WTC11 (cell line): ENCODE results near the gene MALSU1. TPM values are rescaled to one million over a fixed set of nuclear protein-coding genes. Genes with fewer than 3 reads are reported as not detected.

Source experiments
- ATAC-seq: fragments of 200-7000 bp; cut with Tn5 transposase; 2 replicates; pipeline ENCODE4 v1.10.0; 2021; ENCODE audit warnings: mild to moderate bottlenecking, moderate library complexity
- CTCF ChIA-PET: fragments of 300-600 bp; sonication (Branson Sonifier 250); formaldehyde crosslinking; loops from one replicate; lab custom pipeline; 2021; ENCODE audit warnings: antibody characterized with exemption; lab: Charles Lee
- POLR2A ChIA-PET: fragments of 350-600 bp; sonication (Branson Sonifier 250); formaldehyde crosslinking; loops from one replicate; lab custom pipeline; 2021; ENCODE audit warnings: antibody characterized with exemption; lab: Charles Lee
- DNase-seq: peaks from one replicate; pipeline ENCODE4 v3.0.0; 2021; ENCODE audit warnings: low spot score
- H3K27ac Mint-ChIP-seq: 2 replicates; pipeline ENCODE4 v1.8.0; 2021; ENCODE audit warnings: mixed read lengths
- H3K27me3 Mint-ChIP-seq: 2 replicates; pipeline ENCODE4 v1.8.0; 2021; ENCODE audit warnings: low read depth, mild to moderate bottlenecking, moderate library complexity, mixed read lengths
- H3K36me3 Mint-ChIP-seq: 2 replicates; pipeline ENCODE4 v1.8.0; 2021; ENCODE audit warnings: mixed read lengths
- H3K4me1 Mint-ChIP-seq: 2 replicates; pipeline ENCODE4 v1.8.0; 2022; ENCODE audit warnings: mixed read lengths
- H3K4me3 Mint-ChIP-seq: 2 replicates; pipeline ENCODE4 v1.8.0; 2021; ENCODE audit warnings: mild to moderate bottlenecking, moderate library complexity, mixed read lengths
- H3K9me3 Mint-ChIP-seq: 2 replicates; pipeline ENCODE4 v1.8.0; 2021; ENCODE audit warnings: mixed read lengths
- CBFB ChIP-seq: sonication (generic); formaldehyde crosslinking; IDR thresholded peaks from 2 replicates; pipeline ENCODE4 v1.8.1; 2022; ENCODE audit warnings: mild to moderate bottlenecking, low read depth, missing genetic modification reagents
- EMX1 ChIP-seq: fragments of 250-450 bp; sonication (Bioruptor Pico); IDR thresholded peaks from 2 replicates; pipeline ENCODE4 v1.8.0; 2021; ENCODE audit warnings: mild to moderate bottlenecking
- FOXJ3 ChIP-seq: sonication (generic); formaldehyde crosslinking; IDR thresholded peaks from 2 replicates; pipeline ENCODE4 v1.9.0; 2021; ENCODE audit warnings: missing genetic modification reagents, mild to moderate bottlenecking, borderline replicate concordance
- GABPB1 ChIP-seq: sonication (generic); formaldehyde crosslinking; IDR thresholded peaks from 2 replicates; pipeline ENCODE4 v1.8.1; 2023; ENCODE audit warnings: mild to moderate bottlenecking, missing genetic modification reagents
- MYBL2 ChIP-seq: sonication (generic); formaldehyde crosslinking; IDR thresholded peaks from 2 replicates; pipeline ENCODE4 v1.8.1; 2023; ENCODE audit warnings: mild to moderate bottlenecking, moderate library complexity, missing genetic modification reagents
- NFATC4 ChIP-seq: fragments of 250-450 bp; sonication (Bioruptor Pico); IDR thresholded peaks from 2 replicates; pipeline ENCODE4 v1.9.0; 2021; ENCODE audit warnings: mild to moderate bottlenecking
- NFE2L1 ChIP-seq: sonication (generic); formaldehyde crosslinking; IDR thresholded peaks from 2 replicates; pipeline ENCODE4 v1.8.1; 2023; ENCODE audit warnings: missing genetic modification reagents
- RELA ChIP-seq: sonication (generic); formaldehyde crosslinking; IDR thresholded peaks from 2 replicates; pipeline ENCODE4 v1.8.1; 2022; ENCODE audit warnings: missing genetic modification reagents, mild to moderate bottlenecking, borderline replicate concordance
- SMAD4 ChIP-seq: sonication (generic); formaldehyde crosslinking; IDR thresholded peaks from 2 replicates; pipeline ENCODE4 v1.8.0; 2022; ENCODE audit warnings: mild to moderate bottlenecking, missing genetic modification reagents
- SP1 ChIP-seq: sonication (generic); formaldehyde crosslinking; conservative IDR thresholded peaks from 2 replicates; pipeline ENCODE4 v1.8.1; 2022; ENCODE audit warnings: missing genetic modification reagents
- TEAD1 ChIP-seq: sonication (generic); formaldehyde crosslinking; IDR thresholded peaks from 2 replicates; pipeline ENCODE4 v1.8.0; 2022; ENCODE audit warnings: mild to moderate bottlenecking, missing genetic modification reagents
- ZNF138 ChIP-seq: sonication (generic); formaldehyde crosslinking; conservative IDR thresholded peaks from 2 replicates; pipeline ENCODE4 v1.8.1; 2022; ENCODE audit warnings: mild to moderate bottlenecking, moderate library complexity, missing genetic modification reagents
- ZNF219 ChIP-seq: sonication (generic); formaldehyde crosslinking; IDR thresholded peaks from 2 replicates; pipeline ENCODE4 v1.8.0; 2023; ENCODE audit warnings: missing genetic modification reagents, mild to moderate bottlenecking, borderline replicate concordance
- ZNF671 ChIP-seq: fragments of 250-450 bp; sonication (Bioruptor Pico); IDR thresholded peaks from 2 replicates; pipeline ENCODE4 v1.8.0; 2021; ENCODE audit warnings: mild to moderate bottlenecking
- total RNA-seq: library from RNA; stranded (reverse); gene quantifications from 3 replicates; pipeline ENCODE4 v1.2.3, GENCODE V29; 2021
- TF ChIP-seq, protein P1 (sequence below): sonication (generic); formaldehyde crosslinking; IDR thresholded peaks from 2 replicates; pipeline ENCODE4 v1.8.0; 2023; ENCODE audit warnings: mild to moderate bottlenecking, missing genetic modification reagents
- TF ChIP-seq, protein P2 (sequence below): fragments of 250-450 bp; sonication (Bioruptor Pico); IDR thresholded peaks from 2 replicates; pipeline ENCODE4 v2.1.2; 2022; ENCODE audit warnings: mild to moderate bottlenecking, moderate library complexity
- TF ChIP-seq, protein P3 (sequence below): fragments of 250-450 bp; sonication (Bioruptor Pico); IDR thresholded peaks from 2 replicates; pipeline ENCODE4 v1.9.0; 2021; ENCODE audit warnings: mild to moderate bottlenecking
- TF ChIP-seq, protein P4 (sequence below): sonication (generic); formaldehyde crosslinking; conservative IDR thresholded peaks from 2 replicates; pipeline ENCODE4 v1.8.1; 2022; ENCODE audit warnings: mild to moderate bottlenecking, missing genetic modification reagents
- TF ChIP-seq, protein P5 (sequence below): sonication (generic); formaldehyde crosslinking; IDR thresholded peaks from 2 replicates; pipeline ENCODE4 v1.8.0; 2022; ENCODE audit warnings: mild to moderate bottlenecking, missing genetic modification reagents
- TF ChIP-seq, protein P6 (sequence below): sonication (generic); formaldehyde crosslinking; IDR thresholded peaks from 2 replicates; pipeline ENCODE4 v1.8.0; 2022; ENCODE audit warnings: mild to moderate bottlenecking, missing genetic modification reagents
- TF ChIP-seq, protein P7 (sequence below): sonication (generic); formaldehyde crosslinking; conservative IDR thresholded peaks from 2 replicates; pipeline ENCODE4 v1.8.1; 2023; ENCODE audit warnings: mild to moderate bottlenecking, low read depth, missing genetic modification reagents, moderate library complexity
- TF ChIP-seq, protein P8 (sequence below): fragments of 250-450 bp; sonication (Bioruptor Pico); IDR thresholded peaks from 2 replicates; pipeline ENCODE4 v1.8.0; 2021; ENCODE audit warnings: mild to moderate bottlenecking
- TF ChIP-seq, protein P9 (sequence below): sonication (generic); formaldehyde crosslinking; IDR thresholded peaks from 2 replicates; pipeline ENCODE4 v1.8.0; 2022; ENCODE audit warnings: missing genetic modification reagents

MALSU1 gene
- total RNA-seq, 1 experiment from 2014 or later, result 81.5 TPM

DNA sequence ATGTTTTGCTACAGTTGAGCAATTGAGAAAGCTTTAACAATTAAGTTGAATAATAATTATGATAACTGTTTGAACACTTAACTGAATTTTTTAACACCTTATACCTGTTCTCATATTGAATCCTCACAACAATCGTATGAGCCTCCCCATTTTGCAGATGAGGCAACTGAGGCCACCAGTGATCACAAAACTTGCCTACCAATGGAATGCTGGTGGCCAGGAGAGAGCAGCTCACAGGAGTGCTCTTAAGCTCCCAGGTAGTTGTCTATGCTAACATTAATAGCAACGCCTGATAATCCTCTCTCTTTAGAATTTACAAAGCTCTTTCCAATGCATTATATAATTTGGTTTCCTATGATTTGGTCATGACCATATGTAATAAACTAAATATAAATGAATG lies 31.0 kb upstream of the MALSU1 start:
- CTCF ChIA-PET, result interaction anchor here (0.5 to 1.2 kb wide), 2 partner anchors 25 to 279 kb away, joined by 3 read pairs; no protein-coding TSS in a partner anchor
- H3K27me3 Mint-ChIP-seq, result no peaks in the 10 kb centered on the region
- no peaks in the 10 kb centered on the region for H3K4me1 Mint-ChIP-seq
- no peak for DNase-seq
- no peak for ATAC-seq
- TF ChIP-seq NFE2L1 (CRISPR knock-in tag) (no peak), EMX1 (CRISPR knock-in tag) (no peak), SMAD4 (CRISPR knock-in tag) (no peak), MYBL2 (no peak), FOXJ3 (no peak), ZNF671 (no peak), NFATC4 (no peak), GABPB1 (CRISPR knock-in tag) (no peak), ZNF219 (CRISPR knock-in tag) (no peak), TEAD1 (CRISPR knock-in tag) (no peak), SP1 (CRISPR knock-in tag) (no peak), CBFB (CRISPR knock-in tag) (no peak), RELA (CRISPR knock-in tag) (no peak)
- TF ChIP-seq, protein P1, sequence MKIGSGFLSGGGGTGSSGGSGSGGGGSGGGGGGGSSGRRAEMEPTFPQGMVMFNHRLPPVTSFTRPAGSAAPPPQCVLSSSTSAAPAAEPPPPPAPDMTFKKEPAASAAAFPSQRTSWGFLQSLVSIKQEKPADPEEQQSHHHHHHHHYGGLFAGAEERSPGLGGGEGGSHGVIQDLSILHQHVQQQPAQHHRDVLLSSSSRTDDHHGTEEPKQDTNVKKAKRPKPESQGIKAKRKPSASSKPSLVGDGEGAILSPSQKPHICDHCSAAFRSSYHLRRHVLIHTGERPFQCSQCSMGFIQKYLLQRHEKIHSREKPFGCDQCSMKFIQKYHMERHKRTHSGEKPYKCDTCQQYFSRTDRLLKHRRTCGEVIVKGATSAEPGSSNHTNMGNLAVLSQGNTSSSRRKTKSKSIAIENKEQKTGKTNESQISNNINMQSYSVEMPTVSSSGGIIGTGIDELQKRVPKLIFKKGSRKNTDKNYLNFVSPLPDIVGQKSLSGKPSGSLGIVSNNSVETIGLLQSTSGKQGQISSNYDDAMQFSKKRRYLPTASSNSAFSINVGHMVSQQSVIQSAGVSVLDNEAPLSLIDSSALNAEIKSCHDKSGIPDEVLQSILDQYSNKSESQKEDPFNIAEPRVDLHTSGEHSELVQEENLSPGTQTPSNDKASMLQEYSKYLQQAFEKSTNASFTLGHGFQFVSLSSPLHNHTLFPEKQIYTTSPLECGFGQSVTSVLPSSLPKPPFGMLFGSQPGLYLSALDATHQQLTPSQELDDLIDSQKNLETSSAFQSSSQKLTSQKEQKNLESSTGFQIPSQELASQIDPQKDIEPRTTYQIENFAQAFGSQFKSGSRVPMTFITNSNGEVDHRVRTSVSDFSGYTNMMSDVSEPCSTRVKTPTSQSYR, result no peak
- TF ChIP-seq, protein P2, sequence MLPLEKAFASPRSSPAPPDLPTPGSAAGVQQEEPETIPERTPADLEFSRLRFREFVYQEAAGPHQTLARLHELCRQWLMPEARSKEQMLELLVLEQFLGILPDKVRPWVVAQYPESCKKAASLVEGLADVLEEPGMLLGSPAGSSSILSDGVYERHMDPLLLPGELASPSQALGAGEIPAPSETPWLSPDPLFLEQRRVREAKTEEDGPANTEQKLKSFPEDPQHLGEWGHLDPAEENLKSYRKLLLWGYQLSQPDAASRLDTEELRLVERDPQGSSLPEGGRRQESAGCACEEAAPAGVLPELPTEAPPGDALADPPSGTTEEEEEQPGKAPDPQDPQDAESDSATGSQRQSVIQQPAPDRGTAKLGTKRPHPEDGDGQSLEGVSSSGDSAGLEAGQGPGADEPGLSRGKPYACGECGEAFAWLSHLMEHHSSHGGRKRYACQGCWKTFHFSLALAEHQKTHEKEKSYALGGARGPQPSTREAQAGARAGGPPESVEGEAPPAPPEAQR (CRISPR knock-in tag), result no peak
- TF ChIP-seq, protein P3, sequence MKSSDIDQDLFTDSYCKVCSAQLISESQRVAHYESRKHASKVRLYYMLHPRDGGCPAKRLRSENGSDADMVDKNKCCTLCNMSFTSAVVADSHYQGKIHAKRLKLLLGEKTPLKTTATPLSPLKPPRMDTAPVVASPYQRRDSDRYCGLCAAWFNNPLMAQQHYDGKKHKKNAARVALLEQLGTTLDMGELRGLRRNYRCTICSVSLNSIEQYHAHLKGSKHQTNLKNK (CRISPR knock-in tag), result no peak
- TF ChIP-seq, protein P4, sequence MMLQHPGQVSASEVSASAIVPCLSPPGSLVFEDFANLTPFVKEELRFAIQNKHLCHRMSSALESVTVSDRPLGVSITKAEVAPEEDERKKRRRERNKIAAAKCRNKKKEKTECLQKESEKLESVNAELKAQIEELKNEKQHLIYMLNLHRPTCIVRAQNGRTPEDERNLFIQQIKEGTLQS, result no peak
- H3K9me3 Mint-ChIP-seq, result peaks cover 11% of the 10 kb centered on the region; the same call in 1 of the 2 replicates
- POLR2A ChIA-PET, result no interaction called here
- no peaks in the 10 kb centered on the region for H3K36me3 Mint-ChIP-seq
- H3K4me3 Mint-ChIP-seq, result no peak overlapping the region
- H3K27ac Mint-ChIP-seq, result no peak overlapping the region

DNA sequence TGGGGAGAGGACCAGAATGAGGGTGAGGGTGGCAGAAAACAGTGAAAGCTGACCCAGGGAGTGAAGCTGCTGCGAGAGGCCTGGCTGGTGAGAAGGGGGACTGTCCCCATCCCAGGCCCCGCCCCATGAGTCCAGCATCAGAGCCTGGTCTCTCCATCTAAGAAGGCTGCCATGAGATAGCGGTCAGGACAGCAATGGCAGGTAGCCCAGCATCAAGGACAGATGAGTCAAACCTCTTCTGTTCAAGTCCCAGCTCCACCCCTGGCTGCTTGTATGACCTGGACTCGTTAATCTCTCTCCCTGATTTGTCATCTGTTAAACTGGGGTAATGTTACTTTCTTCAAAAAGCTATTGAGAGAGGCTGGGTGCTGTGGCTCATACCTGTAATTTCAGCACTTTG lies 30.4 kb upstream of the MALSU1 start:
- DNase-seq, result no peak
- TF ChIP-seq, protein P5, sequence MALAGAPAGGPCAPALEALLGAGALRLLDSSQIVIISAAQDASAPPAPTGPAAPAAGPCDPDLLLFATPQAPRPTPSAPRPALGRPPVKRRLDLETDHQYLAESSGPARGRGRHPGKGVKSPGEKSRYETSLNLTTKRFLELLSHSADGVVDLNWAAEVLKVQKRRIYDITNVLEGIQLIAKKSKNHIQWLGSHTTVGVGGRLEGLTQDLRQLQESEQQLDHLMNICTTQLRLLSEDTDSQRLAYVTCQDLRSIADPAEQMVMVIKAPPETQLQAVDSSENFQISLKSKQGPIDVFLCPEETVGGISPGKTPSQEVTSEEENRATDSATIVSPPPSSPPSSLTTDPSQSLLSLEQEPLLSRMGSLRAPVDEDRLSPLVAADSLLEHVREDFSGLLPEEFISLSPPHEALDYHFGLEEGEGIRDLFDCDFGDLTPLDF (CRISPR knock-in tag), result no peak
- TF ChIP-seq, protein P6, sequence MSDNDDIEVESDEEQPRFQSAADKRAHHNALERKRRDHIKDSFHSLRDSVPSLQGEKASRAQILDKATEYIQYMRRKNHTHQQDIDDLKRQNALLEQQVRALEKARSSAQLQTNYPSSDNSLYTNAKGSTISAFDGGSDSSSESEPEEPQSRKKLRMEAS, result no peak
- no peak for TF ChIP-seq ZNF671
- no peak for TF ChIP-seq ZNF138 (CRISPR knock-in tag)
- TF ChIP-seq NFE2L1 (CRISPR knock-in tag), result no peak
- TF ChIP-seq, protein P7, sequence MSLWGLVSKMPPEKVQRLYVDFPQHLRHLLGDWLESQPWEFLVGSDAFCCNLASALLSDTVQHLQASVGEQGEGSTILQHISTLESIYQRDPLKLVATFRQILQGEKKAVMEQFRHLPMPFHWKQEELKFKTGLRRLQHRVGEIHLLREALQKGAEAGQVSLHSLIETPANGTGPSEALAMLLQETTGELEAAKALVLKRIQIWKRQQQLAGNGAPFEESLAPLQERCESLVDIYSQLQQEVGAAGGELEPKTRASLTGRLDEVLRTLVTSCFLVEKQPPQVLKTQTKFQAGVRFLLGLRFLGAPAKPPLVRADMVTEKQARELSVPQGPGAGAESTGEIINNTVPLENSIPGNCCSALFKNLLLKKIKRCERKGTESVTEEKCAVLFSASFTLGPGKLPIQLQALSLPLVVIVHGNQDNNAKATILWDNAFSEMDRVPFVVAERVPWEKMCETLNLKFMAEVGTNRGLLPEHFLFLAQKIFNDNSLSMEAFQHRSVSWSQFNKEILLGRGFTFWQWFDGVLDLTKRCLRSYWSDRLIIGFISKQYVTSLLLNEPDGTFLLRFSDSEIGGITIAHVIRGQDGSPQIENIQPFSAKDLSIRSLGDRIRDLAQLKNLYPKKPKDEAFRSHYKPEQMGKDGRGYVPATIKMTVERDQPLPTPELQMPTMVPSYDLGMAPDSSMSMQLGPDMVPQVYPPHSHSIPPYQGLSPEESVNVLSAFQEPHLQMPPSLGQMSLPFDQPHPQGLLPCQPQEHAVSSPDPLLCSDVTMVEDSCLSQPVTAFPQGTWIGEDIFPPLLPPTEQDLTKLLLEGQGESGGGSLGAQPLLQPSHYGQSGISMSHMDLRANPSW (CRISPR knock-in tag), result no peak
- TF ChIP-seq, protein P8, sequence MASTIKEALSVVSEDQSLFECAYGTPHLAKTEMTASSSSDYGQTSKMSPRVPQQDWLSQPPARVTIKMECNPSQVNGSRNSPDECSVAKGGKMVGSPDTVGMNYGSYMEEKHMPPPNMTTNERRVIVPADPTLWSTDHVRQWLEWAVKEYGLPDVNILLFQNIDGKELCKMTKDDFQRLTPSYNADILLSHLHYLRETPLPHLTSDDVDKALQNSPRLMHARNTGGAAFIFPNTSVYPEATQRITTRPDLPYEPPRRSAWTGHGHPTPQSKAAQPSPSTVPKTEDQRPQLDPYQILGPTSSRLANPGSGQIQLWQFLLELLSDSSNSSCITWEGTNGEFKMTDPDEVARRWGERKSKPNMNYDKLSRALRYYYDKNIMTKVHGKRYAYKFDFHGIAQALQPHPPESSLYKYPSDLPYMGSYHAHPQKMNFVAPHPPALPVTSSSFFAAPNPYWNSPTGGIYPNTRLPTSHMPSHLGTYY (CRISPR knock-in tag), result no peak
- TF ChIP-seq FOXJ3, result no peak
- TF ChIP-seq, protein P9, sequence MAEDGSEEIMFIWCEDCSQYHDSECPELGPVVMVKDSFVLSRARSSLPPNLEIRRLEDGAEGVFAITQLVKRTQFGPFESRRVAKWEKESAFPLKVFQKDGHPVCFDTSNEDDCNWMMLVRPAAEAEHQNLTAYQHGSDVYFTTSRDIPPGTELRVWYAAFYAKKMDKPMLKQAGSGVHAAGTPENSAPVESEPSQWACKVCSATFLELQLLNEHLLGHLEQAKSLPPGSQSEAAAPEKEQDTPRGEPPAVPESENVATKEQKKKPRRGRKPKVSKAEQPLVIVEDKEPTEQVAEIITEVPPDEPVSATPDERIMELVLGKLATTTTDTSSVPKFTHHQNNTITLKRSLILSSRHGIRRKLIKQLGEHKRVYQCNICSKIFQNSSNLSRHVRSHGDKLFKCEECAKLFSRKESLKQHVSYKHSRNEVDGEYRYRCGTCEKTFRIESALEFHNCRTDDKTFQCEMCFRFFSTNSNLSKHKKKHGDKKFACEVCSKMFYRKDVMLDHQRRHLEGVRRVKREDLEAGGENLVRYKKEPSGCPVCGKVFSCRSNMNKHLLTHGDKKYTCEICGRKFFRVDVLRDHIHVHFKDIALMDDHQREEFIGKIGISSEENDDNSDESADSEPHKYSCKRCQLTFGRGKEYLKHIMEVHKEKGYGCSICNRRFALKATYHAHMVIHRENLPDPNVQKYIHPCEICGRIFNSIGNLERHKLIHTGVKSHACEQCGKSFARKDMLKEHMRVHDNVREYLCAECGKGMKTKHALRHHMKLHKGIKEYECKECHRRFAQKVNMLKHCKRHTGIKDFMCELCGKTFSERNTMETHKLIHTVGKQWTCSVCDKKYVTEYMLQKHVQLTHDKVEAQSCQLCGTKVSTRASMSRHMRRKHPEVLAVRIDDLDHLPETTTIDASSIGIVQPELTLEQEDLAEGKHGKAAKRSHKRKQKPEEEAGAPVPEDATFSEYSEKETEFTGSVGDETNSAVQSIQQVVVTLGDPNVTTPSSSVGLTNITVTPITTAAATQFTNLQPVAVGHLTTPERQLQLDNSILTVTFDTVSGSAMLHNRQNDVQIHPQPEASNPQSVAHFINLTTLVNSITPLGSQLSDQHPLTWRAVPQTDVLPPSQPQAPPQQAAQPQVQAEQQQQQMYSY (CRISPR knock-in tag), result no peak

More for the DNA sequence above, 30.4 kb upstream of the MALSU1 start:
- no peak overlapping the region for H3K4me3 Mint-ChIP-seq
- H3K36me3 Mint-ChIP-seq, result no peaks in the 10 kb centered on the region
- H3K27me3 Mint-ChIP-seq, result no peaks in the 10 kb centered on the region
- H3K9me3 Mint-ChIP-seq, result peaks cover 11% of the 10 kb centered on the region; the same call in 1 of the 2 replicates
- CTCF ChIA-PET, result interaction anchor here (0.5 to 1.2 kb wide), 3 partner anchors 26 to 280 kb away, joined by 3 read pairs; no protein-coding TSS in a partner anchor
- no peak overlapping the region for H3K27ac Mint-ChIP-seq
- POLR2A ChIA-PET, result no interaction called here
- no peak for ATAC-seq
- H3K4me1 Mint-ChIP-seq, result peaks cover 4% of the 10 kb centered on the region
